ENCODE data around the gene RAB43. TPM values are rescaled to one million over a fixed set of nuclear protein-coding genes. Genes with fewer than 3 reads are reported as not detected.
"Not testable (repeated sequence)": the region's sequence is repeated elsewhere in the genome, so short reads cannot be mapped to it uniquely, and the experiment has no call there.

RAB43 gene
- 100 to 1,000 TPM in 2 of 5 experiments, 10 to 100 TPM in 3; 58.6 to 122 (median 72.8) TPM for total RNA-seq
- polyA plus RNA-seq = 10 to 100 TPM; 27.2 to 56.0 TPM
- total RNA-seq = 6.7 reads per million, percentile 29 among the genes with 10 or more reads in this experiment

DNA sequence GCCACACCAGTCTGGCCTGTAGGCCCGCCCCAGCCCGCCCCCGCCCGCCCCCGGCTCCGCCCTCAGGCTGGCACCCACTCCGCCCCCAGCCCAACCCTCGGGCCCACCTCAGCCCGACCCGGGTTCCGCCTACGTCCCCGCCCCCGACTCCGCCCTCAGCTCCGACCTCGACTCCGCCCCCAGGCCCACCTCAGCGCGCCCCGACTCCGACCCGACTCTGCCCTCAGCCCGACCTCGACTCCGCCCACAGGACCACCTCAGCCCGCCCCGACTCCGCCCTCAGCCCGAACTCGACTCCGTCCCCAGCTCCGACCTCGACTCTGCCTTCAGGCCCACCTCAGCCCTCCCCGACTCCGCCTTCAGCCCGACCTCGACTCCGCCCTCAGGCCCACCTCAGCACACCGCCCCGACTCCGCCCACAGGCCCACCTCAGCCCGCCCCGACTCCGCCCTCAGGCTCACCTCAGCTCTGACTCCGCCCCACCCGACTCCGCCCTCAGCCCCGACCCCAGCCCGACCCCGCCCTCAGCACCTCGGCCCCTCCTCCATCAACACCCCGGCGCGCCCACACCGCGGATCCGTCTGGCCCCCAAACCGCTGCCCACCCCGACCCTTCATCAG is at the start of gene RAB43:
Gene RAB43, minus strand, starts transcription at position 13 of the 620 bp plus-strand sequence. CDS start 315 bp downstream, outside the sequence.
- intact Hi-C loops (cut with micrococcal nuclease) = loop anchor here (1.0 to 10.0 kb wide), 11 partner anchors 53 to 505 kb away; partner anchors contain the start of genes IFT122 (in 2 of the 2), ACAD9 (in 1 of the 2), RAB7A (in 1 of the 2) and RPN1 (in 1 of the 2)
- Histone ChIP-seq H3K4me1 (ENCODE audit: control insufficient read depth in 2 of 2, insufficient read depth in 2 of 2, low read length in 2 of 2) (peaks cover 19 to 28% of the 10 kb centered on the region in 2 donors), H3K27ac (ENCODE audit: low read depth, low read length) (peak within 1 kb of the TSS; percentile 83), H3K36me3 (ENCODE audit: control insufficient read depth in 2 of 3, insufficient read depth in 3 of 3, low read length in 3 of 3) (peaks cover 0 to 22% (median 6%) of the 10 kb centered on the region in 3 experiments), H3K9me3 (ENCODE audit: control insufficient read depth in 2 of 3, low read length in 3 of 3) (no peaks in the 10 kb centered on the region), H3K27me3 (ENCODE audit: control insufficient read depth in 2 of 2, insufficient read depth in 2 of 2, low read length in 2 of 2) (no peaks in the 10 kb centered on the region), H3K4me3 (ENCODE audit: low read length) (peak within 1 kb of the TSS; percentile 95)
- Mint-ChIP-seq H3K4me1 (peaks cover 23 to 47% (median 29%) of the 10 kb centered on the region in 7 donors), H3K4me3 (peak within 1 kb of the TSS; percentile 86 to 99 (median 98)), H3K36me3 (peaks cover 6 to 29% (median 27%) of the 10 kb centered on the region in 5 donors), H3K27me3 (no peaks in the 10 kb centered on the region), H3K27ac (peak within 1 kb of the TSS; percentile 92 to 100 (median 97)), H3K9me3 (no peaks in the 10 kb centered on the region)
- POLR2A ChIA-PET = interaction anchor here (0.5 to 8.9 kb wide), 26 partner anchors 10 to 472 kb away, joined by 3 to 111 read pairs (median 8); partner anchors contain the start of genes CFAP92, CNBP, COPG1 and EFCC1
- CTCF ChIA-PET = interaction anchor here (0.5 to 3.7 kb wide), 8 partner anchors 9 to 152 kb away, joined by 3 to 21 read pairs (median 3); no protein-coding TSS in a partner anchor
- ATAC-seq (peak; percentile 83), DNase-seq (peak; percentile 81 to 90 (median 84))

DNA sequence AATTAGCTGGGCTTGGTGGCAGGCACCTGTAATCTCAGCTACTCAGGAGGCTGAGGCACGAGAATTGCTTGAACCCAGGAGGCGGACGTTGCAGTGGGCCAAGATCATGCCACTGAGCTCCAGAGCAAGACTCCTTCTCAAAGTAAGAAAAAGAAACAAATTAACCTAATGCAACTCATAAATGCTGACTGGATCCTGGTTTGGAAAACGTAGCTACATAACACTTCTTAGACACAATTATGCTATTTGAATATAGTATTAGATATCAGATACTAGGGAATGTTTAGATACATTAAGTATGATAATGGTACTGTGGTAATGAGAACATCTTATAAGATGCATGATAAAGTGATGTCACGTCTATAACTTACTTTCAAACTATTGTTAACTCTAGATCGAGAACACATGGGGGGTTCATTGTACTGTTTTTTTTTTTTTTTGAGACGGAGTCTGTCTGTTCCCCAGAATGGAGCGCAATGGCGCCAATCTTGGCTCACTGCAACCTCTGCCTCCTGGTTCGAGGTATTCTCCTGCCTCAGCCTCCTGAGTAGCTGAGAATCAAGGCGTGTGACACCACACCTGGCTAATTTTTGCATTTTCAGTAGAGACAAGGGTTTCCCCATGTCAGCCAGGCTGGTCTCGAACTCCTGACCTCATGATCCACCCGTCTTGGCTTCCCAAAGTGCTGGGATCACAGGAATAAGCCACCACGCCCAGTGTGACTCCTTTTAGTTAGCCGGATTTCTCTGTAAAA is 45.2 kb upstream of the RAB43 start:
- ChIA-PET POLR2A (interaction anchor here (0.7 to 5.7 kb wide), 5 partner anchors 8 to 148 kb away, joined by 3 to 33 read pairs (median 3); partner anchors contain the start of gene CNBP), CTCF (interaction anchor here (0.6 to 0.7 kb wide), 2 partner anchors 45 to 113 kb away, joined by 3 read pairs; partner anchors contain the start of gene RAB43)
- H3K4me1 Mint-ChIP-seq = peaks cover 12 to 39% (median 28%) of the 10 kb centered on the region in 7 donors

DNA sequence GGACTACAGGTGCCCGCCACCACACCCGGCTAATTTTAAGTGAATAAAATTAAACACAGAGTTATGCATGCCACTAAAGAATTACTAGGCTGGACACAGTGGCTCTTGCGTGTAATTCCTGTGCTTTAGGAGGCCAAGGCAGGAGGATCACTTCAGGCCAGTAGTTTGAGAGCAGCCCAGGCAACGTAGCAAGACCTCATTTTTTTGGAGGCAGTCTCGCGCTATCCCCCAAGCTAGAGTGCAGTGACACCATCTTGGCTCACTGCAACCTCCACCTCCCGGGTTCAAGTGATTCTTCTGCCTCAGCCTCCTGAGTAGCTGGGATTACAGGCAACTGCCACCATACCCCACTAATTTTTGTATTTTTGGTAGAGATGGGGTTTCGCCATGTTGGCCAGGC is 44.0 kb upstream of the RAB43 start:
- POLR2A ChIA-PET = interaction anchor here (1.5 to 5.7 kb wide), 2 partner anchors 10 to 17 kb away, joined by 3 to 33 read pairs; partner anchors contain the start of gene CNBP
- peaks cover 6 to 40% (median 23%) of the 10 kb centered on the region in 7 donors for H3K4me1 Mint-ChIP-seq
- CTCF ChIA-PET; intact Hi-C loops (cut with micrococcal nuclease); H3K9me3 Mint-ChIP-seq; H3K4me3 Mint-ChIP-seq; ATAC-seq; H3K27me3 Mint-ChIP-seq; H3K27ac ChIP-seq (ENCODE audit: low read depth, low read length); H3K9me3 ChIP-seq (ENCODE audit: control insufficient read depth in 2 of 3, low read length in 3 of 3); H3K4me3 ChIP-seq (ENCODE audit: low read length); DNase-seq; H3K27me3 ChIP-seq (ENCODE audit: control insufficient read depth in 2 of 2, insufficient read depth in 2 of 2, low read length in 2 of 2): not testable (repeated sequence)
- Histone ChIP-seq H3K36me3 (ENCODE audit: control insufficient read depth in 2 of 3, insufficient read depth in 3 of 3, low read length in 3 of 3) (peaks cover 22 to 44% (median 23%) of the 10 kb centered on the region in 3 experiments), H3K4me1 (ENCODE audit: control insufficient read depth in 2 of 2, insufficient read depth in 2 of 2, low read length in 2 of 2) (peaks cover 11 to 12% of the 10 kb centered on the region in 2 donors)
- peaks cover 10 to 28% (median 20%) of the 10 kb centered on the region in 5 donors for H3K36me3 Mint-ChIP-seq
- H3K27ac Mint-ChIP-seq = peak overlapping the region in 2 of 9 donors; percentile 48 to 59

More for the DNA sequence above, 45.2 kb upstream of the RAB43 start:
- intact Hi-C loops (cut with micrococcal nuclease) = no loop called here
- Mint-ChIP-seq H3K4me3 (no peak overlapping the region), H3K36me3 (peaks cover 15 to 35% (median 26%) of the 10 kb centered on the region in 5 donors), H3K9me3 (no peaks in the 10 kb centered on the region), H3K27me3 (no peaks in the 10 kb centered on the region), H3K27ac (peak overlapping the region in 3 of 9 donors; percentile 38 to 65 (median 60))
- DNase-seq (no peak), ATAC-seq (no peak)
- H3K27ac ChIP-seq (ENCODE audit: low read depth, low read length) = no peak overlapping the region
- H3K27me3 ChIP-seq (ENCODE audit: control insufficient read depth in 2 of 2, insufficient read depth in 2 of 2, low read length in 2 of 2) = no peaks in the 10 kb centered on the region
- peaks cover 9 to 11% of the 10 kb centered on the region in 2 donors for H3K4me1 ChIP-seq (ENCODE audit: control insufficient read depth in 2 of 2, insufficient read depth in 2 of 2, low read length in 2 of 2)
- H3K36me3 ChIP-seq (ENCODE audit: control insufficient read depth in 2 of 3, insufficient read depth in 3 of 3, low read length in 3 of 3) = peaks cover 23 to 52% (median 32%) of the 10 kb centered on the region in 3 experiments
- no peaks in the 10 kb centered on the region for H3K9me3 ChIP-seq (ENCODE audit: control insufficient read depth in 2 of 3, low read length in 3 of 3)
- H3K4me3 ChIP-seq (ENCODE audit: low read length) = no peak overlapping the region

DNA sequence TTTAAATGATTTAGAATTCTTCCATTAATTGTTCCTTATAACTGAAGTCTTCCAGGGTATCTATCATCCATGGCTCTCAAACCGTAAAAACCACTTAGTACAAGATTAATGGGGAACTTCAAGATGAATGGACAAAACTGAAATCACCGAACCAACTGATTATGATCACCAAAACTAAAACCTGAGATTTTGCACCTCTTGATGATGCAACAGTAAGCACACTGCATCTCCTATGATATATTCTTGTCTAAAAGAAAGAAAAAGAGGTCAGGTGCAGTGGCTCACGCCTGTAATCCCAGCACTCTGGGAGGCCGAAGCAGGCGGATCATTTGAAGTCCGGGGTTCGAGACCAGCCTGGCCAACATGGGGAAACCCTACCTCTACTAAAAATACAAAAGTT is 42.9 kb upstream of the RAB43 start:
- Histone ChIP-seq H3K36me3 (ENCODE audit: control insufficient read depth in 2 of 3, insufficient read depth in 3 of 3, low read length in 3 of 3) (peaks cover 11 to 33% (median 14%) of the 10 kb centered on the region in 3 experiments), H3K27ac (ENCODE audit: low read depth, low read length) (no peak overlapping the region), H3K4me1 (ENCODE audit: control insufficient read depth in 2 of 2, insufficient read depth in 2 of 2, low read length in 2 of 2) (peaks cover 19% of the 10 kb centered on the region in 2 donors), H3K9me3 (ENCODE audit: control insufficient read depth in 2 of 3, low read length in 3 of 3) (no peaks in the 10 kb centered on the region), H3K4me3 (ENCODE audit: low read length) (no peak overlapping the region), H3K27me3 (ENCODE audit: control insufficient read depth in 2 of 2, insufficient read depth in 2 of 2, low read length in 2 of 2) (no peaks in the 10 kb centered on the region)
- ChIA-PET POLR2A (interaction anchor here (0.6 to 5.7 kb wide), 4 partner anchors 18 to 133 kb away, joined by 3 to 33 read pairs (median 3); partner anchors contain the start of gene CNBP), CTCF (no interaction called here)
- Mint-ChIP-seq H3K27ac (peak overlapping the region in 4 of 9 donors; percentile 45 to 79 (median 70)), H3K9me3 (peaks cover 0 to 3% (median 0%) of the 10 kb centered on the region in 11 donors), H3K4me3 (peak overlapping the region in 2 of 10 donors; percentile 11 to 19), H3K4me1 (peaks cover 13 to 41% (median 31%) of the 10 kb centered on the region in 7 donors), H3K36me3 (peaks cover 3 to 17% (median 16%) of the 10 kb centered on the region in 5 donors), H3K27me3 (peaks cover 0 to 4% (median 0%) of the 10 kb centered on the region in 5 donors)
- DNase-seq (no peak), ATAC-seq (no peak)
- intact Hi-C loops (cut with micrococcal nuclease) = no loop called here

DNA sequence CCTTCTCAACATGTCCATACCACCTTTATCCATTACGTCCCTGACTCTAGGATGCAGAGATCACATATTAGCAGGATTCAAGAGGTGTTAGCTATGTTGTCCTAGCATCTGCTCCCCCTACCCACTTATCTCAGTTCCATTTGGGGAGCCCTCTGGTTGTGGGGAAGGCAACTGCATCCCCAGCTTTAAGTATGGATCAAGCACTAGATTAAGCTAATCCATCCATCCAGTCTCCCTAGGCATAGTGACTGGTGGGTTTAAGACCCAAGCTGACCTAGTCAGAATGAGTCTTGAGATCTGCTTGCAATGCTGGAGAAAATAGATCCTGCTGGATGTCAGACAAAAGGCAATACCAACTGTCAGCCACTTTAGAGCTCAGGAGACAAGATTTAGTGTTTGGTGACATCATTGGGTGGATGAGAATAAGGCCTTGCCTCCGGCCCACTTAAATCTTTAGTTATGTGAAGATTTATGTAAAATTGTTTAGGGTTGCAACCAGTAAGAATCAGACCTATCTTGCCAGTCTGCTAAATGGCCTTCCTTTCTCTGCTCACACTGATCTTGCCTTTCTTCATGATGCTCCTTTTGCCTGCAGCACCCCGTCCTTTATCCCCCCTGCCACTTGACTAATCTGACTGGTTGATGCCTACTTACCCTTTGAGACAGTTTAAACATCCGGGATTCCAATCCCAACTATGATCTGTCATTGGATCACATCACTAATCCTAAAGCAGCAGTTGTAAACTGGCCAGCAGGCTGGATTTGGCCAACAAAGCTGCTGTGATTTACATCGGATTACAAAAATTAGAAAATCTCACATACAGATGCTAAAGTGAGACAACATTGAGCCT is 41.4 kb upstream of the RAB43 start:
- DNase-seq = no peak
- Histone ChIP-seq H3K4me3 (ENCODE audit: low read length) (no peak overlapping the region), H3K27ac (ENCODE audit: low read depth, low read length) (peak overlapping the region; percentile 98), H3K36me3 (ENCODE audit: control insufficient read depth in 2 of 3, insufficient read depth in 3 of 3, low read length in 3 of 3) (peaks cover 7 to 31% (median 9%) of the 10 kb centered on the region in 3 experiments), H3K9me3 (ENCODE audit: control insufficient read depth in 2 of 3, low read length in 3 of 3) (no peaks in the 10 kb centered on the region), H3K27me3 (ENCODE audit: control insufficient read depth in 2 of 2, insufficient read depth in 2 of 2, low read length in 2 of 2) (no peaks in the 10 kb centered on the region), H3K4me1 (ENCODE audit: control insufficient read depth in 2 of 2, insufficient read depth in 2 of 2, low read length in 2 of 2) (peaks cover 22 to 24% of the 10 kb centered on the region in 2 donors)
- H3K4me3 Mint-ChIP-seq = peak overlapping the region; percentile 17 to 100 (median 98)
- intact Hi-C loops (cut with micrococcal nuclease) = no loop called here
- peaks cover 18 to 53% (median 40%) of the 10 kb centered on the region in 7 donors for H3K4me1 Mint-ChIP-seq
- H3K27ac Mint-ChIP-seq = peak overlapping the region; percentile 80 to 100 (median 99)
- H3K36me3 Mint-ChIP-seq = peaks cover 0 to 16% (median 14%) of the 10 kb centered on the region in 5 donors
- H3K9me3 Mint-ChIP-seq = peaks cover 0 to 3% (median 0%) of the 10 kb centered on the region in 11 donors
- CTCF ChIA-PET = interaction anchor here (0.6 to 2.4 kb wide), 11 partner anchors 7 to 192 kb away, joined by 3 to 16 read pairs (median 7); partner anchors contain the start of gene CNBP
- ATAC-seq = no peak
- peaks cover 0 to 4% (median 0%) of the 10 kb centered on the region in 5 donors for H3K27me3 Mint-ChIP-seq
- POLR2A ChIA-PET = interaction anchor here (1.1 to 2.9 kb wide), 14 partner anchors 8 to 277 kb away, joined by 3 to 14 read pairs (median 7); partner anchors contain the start of genes COPG1, IFT122 and MBD4

Measured in naive thymus-derived CD4-positive, alpha-beta T cell (primary cell).